ENCODE data around the gene ABHD12B.

DNA sequence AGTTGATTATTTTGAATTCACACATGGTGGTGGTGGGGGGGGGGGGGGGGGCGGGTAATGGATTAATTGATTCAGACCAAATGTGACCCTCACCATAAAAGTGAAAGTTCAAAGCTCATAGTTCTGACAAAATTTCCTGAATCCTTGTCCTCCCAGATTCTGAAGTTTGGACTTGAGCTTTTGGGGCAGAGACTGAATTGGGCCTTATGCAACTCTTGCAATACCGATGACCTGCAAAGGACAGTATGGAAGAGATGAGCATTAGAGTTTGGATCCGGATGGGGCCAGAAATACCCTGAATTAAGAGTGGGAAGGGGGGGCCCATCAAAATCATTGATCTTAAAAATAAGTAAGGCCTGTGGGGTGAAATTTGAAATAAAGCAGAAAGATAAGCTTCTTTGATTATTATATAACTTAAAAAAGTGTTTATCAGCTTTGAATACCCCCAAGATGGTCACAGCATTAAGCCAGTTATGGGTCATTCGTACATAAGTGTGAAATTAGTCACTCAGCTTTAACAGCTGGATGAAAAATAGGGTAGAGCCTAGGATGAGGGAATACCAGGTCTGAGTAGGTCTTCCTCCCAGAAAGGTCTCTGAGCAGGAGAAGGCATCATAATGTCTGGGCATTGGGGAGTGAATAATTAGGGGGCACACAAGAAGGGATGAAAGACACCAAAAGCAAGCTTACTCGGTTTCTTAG lies 74.5 kb downstream of the ABHD12B start:
- TF ChIP-seq, protein P1, sequence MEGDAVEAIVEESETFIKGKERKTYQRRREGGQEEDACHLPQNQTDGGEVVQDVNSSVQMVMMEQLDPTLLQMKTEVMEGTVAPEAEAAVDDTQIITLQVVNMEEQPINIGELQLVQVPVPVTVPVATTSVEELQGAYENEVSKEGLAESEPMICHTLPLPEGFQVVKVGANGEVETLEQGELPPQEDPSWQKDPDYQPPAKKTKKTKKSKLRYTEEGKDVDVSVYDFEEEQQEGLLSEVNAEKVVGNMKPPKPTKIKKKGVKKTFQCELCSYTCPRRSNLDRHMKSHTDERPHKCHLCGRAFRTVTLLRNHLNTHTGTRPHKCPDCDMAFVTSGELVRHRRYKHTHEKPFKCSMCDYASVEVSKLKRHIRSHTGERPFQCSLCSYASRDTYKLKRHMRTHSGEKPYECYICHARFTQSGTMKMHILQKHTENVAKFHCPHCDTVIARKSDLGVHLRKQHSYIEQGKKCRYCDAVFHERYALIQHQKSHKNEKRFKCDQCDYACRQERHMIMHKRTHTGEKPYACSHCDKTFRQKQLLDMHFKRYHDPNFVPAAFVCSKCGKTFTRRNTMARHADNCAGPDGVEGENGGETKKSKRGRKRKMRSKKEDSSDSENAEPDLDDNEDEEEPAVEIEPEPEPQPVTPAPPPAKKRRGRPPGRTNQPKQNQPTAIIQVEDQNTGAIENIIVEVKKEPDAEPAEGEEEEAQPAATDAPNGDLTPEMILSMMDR (IDR thresholded peaks at IDR 0.05; ENCODE audit: low read length): no peak
- TF ChIP-seq EZH2 (IDR thresholded peaks at IDR 0.05; ENCODE audit: borderline replicate concordance, low read length): no peak
